NCI-H510A (cell line): ENCODE measurements around the gene TNFRSF21.
"Not testable (repeated sequence)": the region's sequence is repeated elsewhere in the genome, so short reads cannot be mapped to it uniquely, and the experiment has no call there.

Source experiments
- DNase-seq: peaks from one replicate; lab custom pipeline; 2025; lab: John Stamatoyannopoulos, UW

Gene TNFRSF21

DNA sequence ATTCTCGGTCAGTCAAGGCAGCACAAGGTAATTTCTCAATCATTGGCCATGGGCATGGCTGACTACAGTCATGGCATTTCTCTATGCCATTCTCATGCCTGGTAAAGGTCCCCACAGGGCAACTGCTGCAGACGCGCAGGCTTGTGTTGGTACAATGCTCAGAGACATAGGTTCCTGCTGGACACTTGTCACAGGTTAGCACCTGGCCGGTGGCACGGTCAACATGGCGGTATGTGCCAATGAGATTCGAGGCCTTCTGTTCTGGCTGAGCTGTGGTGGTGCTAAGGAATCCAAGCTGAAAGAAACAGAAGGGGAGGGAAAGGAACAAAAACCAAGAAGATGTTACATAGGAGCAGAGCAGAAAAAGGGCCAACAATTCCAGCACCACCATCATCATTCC is 23.4 kb downstream of the TNFRSF21 start:
- no peak for DNase-seq

- no peak for DNase-seq
Observed at GRCh38 chr6:47283993-47284392, 25.7 kb downstream of the TNFRSF21 start.

GRCh38 chr6:47278545-47278944 is 31.2 kb downstream of the TNFRSF21 start:
- no peak for DNase-seq

- DNase-seq, result no peak
Observed at GRCh38 chr6:47277702-47278101, 32.0 kb downstream of the TNFRSF21 start.

DNA sequence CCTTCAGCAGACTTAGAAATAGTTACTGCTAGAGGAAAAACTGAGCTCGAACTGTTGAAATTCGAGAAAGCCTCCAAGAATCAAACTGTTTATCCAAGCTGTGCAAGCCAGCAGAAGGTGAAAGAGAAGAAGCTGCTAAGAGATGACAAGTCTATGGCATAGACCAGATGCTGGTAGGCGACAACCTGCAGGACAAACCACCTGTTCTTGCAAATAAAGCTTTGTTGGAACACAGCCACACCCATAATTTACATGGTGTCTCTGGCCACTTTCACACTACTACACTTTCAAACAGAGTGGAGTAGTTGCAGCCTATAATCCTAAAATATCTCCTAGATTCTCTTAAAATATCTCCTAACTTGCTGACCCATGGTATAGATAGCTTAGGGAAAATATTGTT is 33.3 kb downstream of the TNFRSF21 start:
- DNase-seq, result no peak

DNA sequence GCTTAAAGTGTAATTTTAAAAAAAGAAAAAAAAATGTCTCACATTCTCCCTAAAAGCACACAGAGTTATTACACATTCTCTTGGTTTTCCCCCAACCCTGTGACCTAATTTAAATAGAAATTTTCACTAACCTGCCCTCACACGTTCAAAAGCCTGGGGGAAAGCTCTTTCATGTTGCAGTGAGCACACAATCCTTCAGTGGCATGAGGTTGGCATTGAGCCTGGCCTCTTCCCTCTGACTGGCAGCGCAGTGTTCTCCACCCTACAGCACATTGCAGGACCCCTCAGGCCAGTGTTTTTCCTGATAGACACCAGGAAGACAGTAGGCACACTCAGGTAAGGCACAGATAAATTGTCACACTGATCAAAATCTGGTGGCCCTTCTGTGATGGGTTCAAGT is 34.1 kb downstream of the TNFRSF21 start:
- DNase-seq, result no peak

DNA sequence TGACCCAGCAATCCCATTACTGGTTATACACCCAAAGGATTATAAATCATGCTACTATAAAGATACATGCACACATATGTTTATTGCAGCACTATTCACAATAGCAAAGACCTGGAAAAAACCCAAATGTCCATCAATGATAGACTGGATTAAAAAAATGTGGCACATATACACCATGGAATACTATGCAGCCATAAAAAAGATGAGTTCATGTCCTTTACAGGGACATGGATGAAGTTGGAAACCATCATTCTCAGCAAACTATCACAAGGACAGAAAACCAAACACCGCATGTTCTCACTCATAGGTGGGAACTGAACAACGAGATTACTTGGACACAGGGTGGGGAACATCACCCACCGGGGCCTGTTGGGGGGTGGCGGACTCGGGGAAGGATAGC is 34.6 kb downstream of the TNFRSF21 start:
- not testable (repeated sequence) for DNase-seq

DNA sequence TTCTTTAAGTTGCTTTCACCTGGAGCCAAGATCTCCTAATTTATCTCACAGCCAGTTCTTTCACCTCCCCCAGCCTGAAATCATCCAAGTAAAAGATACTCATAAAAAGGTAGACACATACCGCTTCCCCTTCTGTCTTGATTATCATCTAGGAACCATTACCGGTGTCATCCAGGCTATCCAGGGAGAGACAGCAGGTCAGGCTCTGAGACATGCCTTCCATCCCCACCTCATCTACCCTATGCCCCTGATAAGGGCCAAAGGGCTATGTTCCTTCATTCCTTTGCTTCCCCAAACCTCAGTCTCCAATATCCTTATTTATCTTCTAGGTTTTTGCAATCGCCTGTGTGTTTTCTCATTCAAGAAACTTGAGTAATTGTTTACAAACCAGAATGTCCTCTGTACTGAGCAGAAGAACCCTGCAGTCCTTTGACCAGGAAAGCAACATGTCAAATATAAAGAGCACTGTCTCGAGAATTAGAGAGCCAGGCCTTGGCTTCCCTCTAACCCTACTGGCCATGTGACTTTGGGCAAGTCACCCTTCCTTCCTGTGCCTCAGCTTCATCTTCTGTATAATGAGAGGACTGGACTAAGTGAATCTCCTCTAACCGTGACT is 41.0 kb downstream of the TNFRSF21 start:
- no peak for DNase-seq

GRCh38 chr6:47267301-47267700 is 42.4 kb downstream of the TNFRSF21 start:
- DNase-seq, result no peak

DNA sequence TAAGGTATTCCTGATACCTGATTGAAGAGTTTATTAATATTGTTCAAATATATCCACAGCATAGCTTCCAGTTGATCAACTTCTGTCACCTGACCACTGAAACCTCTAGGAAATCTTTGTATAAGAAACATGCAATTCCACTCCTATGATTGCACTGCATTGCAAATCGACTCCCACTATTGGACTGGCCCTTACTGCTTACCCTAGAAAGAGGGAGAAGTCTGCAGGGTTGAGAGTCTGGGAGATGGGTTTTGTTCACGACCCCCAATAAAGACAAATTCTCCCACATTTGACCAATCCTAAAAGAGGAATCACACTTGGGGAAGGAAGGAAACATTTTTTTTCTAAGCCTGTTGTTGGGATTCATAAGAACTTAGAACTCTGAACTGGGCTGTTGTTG is 43.7 kb downstream of the TNFRSF21 start:
- DNase-seq, result no peak

DNA sequence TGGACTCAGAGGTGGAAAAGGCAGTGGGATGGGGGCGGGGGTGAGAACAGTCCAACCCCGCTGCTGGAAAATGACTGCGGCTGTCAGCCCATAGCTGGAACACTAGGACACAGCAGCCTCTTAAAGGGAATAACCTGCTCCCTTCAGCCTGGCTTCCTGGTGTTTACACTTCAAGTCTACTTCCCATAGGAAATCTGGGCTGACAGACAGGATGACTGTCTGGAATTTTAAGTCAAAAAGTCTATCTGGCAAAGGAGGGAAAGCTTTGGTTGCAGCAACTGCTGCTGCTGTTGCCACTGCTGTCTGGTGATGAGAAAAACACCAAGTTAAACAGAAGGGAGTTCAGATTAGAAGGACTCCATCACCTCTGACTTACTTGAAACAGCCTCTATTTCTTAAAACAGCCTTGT is 44.9 kb downstream of the TNFRSF21 start:
- no peak for DNase-seq

- DNase-seq, result no peak
Observed at GRCh38 chr6:47263268-47263667, 46.4 kb downstream of the TNFRSF21 start.

- DNase-seq, result no peak
Observed at GRCh38 chr6:47262231-47262630, 47.5 kb downstream of the TNFRSF21 start.

DNA sequence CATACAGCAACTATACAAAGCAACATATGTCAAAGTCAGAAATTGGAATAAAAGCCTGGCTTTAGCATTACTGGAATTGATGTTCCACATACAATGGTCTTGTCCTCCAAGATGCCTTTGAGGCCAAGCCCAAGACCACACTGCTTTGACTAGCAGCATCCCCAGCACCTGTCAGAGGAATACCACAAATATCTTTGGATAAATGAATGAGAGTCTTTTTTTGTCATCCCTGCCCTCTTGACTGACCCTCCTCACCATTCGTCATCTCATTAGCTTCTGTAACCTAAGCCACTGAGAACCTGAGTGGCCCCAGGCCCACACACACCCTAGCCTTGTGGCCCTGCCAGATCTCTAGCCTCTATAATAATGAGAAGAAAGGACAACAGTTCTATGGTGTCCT is 48.5 kb downstream of the TNFRSF21 start:
- DNase-seq, result no peak

DNA sequence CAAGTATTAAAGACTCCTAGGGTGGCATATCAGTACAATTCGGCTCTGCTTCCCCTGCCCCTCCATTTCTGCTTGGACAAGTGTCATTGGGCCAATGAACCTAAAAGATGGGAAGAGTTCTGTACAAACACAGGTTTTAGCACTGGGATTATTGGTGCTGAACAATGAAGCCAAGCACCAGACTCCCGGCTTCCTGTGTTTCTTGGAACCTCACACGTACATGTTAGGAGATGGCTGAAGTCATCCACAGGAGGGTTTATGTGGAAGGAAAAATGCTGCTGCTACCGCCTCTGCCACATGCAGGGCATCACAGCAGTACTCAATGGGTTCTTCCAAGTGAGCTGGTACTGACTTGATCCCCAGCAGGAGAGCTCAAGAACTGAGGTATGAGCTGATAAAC is 49.7 kb downstream of the TNFRSF21 start:
- no peak for DNase-seq

DNA sequence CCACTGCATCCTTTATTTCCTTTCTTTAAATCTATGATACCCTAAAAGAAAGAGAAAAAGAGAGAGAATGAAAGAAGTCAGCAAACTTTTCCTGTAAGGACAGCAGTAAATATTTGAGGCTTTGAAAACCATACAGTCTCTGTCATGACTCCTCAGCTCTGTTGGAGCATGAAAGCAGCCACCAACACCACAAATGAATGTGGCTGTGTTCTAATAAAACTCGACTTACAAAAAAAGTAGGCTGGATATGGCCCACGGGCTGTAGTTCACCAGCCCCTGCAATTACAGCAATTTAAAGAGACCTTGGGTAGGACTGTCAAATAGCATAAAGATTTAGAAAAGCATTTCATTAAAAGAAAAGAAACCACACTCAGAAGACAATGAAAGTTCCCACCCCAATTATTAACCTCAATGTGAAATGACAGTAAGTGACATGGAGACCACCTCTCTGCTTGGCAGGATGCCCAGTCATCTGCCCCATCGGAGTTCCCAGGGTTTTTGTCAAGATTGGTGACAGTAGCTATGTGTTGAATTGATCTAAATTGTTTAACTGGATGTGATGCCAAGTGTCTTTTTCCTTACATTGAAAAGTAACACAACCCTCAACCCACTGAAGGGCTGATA is 50.9 kb downstream of the TNFRSF21 start:
- no peak for DNase-seq

- no peak for DNase-seq
Observed at GRCh38 chr6:47256981-47257730, 52.5 kb downstream of the TNFRSF21 start.

DNA sequence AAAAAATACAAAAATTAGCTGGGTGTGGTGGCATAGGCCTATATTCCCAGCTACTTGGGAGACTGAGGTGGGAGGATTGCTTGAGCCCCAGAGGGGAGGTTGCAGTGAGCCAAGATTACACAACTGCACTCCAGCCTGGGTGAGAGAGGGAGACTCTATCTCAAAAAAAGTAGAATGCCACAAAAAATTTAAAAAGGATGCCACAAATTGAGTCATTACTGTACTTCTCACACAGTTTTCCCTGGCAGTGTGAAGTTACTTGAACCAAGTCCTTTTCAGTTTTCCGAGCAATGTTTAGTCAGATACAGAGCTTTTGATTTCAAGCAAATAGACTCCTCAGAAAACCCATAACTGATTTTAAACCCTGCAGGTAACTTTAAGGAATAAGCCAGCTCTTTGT is 53.3 kb downstream of the TNFRSF21 start:
- no peak for DNase-seq

DNA sequence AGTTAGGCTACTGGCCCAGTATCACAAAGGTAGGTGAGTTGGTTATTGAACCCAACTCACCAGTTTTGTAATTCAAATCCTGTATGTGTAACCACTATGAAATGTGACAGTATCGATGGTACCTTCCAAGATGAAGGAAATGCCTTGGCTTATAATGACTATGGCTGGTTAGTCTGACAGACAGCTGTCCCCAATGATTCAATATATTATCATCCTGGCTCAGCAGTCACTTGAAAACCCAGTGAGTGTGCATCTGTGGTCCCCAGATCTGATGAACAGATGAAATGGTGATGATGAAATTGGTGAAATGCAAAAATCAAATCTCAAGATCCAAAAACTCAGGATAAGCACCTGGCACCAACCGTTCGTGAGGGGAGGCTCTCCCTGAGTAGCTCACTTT is 54.8 kb downstream of the TNFRSF21 start:
- DNase-seq, result no peak

DNA sequence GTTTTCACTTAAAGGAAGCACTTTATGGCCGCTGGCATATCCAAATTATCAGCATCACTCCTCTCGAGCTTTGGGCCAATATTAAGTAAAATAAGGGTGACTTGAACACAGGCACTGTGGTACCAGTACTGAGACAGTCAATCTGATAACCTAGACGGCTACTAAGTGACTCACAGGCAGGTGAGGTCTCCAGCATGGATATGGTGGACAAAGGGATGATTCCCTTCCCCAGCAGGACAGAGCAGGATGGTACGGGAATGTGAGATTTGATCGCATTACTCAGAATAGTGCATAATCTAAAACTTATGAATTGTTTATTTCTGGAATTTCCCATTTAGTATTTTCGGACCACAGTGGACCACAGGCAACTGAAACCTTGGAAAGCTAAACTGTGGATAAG is 55.7 kb downstream of the TNFRSF21 start:
- DNase-seq, result no peak

- DNase-seq, result no peak
Observed at GRCh38 chr6:47253136-47253535, 56.6 kb downstream of the TNFRSF21 start.

GRCh38 chr6:47252633-47253032 is 57.1 kb downstream of the TNFRSF21 start:
- no peak for DNase-seq

DNA sequence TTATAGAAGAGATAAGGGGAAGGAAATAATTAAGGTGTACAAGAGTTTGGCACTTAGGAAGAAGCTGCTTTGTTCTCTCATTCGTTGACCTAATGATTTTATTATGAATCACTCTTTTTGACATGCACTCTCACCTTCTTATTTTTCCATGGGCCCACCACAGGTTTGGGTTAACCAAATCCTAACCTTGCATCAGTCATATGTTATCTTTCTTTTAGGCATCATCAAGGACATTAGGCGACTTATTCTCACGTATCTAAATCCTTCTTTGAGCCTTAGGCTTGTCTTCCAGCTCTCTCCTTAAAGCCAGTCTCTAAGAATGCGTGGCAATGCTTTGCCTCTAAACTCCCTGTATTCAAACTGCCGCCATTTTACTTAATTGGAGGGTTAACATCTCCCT is 58.3 kb downstream of the TNFRSF21 start:
- no peak for DNase-seq

GRCh38 chr6:47250302-47250701 is 59.4 kb downstream of the TNFRSF21 start:
- DNase-seq, result no peak
